Breast epithelium (tissue), 4 donors: ENCODE results near the gene GUCA1A. TPM values are rescaled to one million over a fixed set of nuclear protein-coding genes. Genes with fewer than 3 reads are reported as not detected.

Experiments used
- DNase-seq, 2 donors: peaks; one replicate each; pipeline ENCODE4 v3.0.0-alpha.2; 2019; ENCODE audit warnings: low spot score in 2 of 2
- H3K27ac ChIP-seq, 2 donors: fragments of 200-600 bp; sonication (generic) in 1 of 2; one replicate each; pipeline ENCODE4 v1.5.1; 2016 to 2019; ENCODE audit warnings: mild to moderate bottlenecking in 1 of 2
- H3K27me3 ChIP-seq, 2 donors: fragments of 200-600 bp; sonication (generic) in 1 of 2; one replicate each; pipeline versions ENCODE4 v1.5.1 to v1.6.0; 2017 to 2019; ENCODE audit warnings: control low read depth in 1 of 2, mild to moderate bottlenecking in 1 of 2
- H3K36me3 ChIP-seq: fragments of 200-600 bp; one replicate; pipeline ENCODE4 v1.5.1; 2019
- H3K4me1 ChIP-seq, 2 donors: fragments of 200-600 bp; sonication (generic); one replicate each; pipeline ENCODE4 v1.5.1; 2016 to 2019; ENCODE audit warnings: control low read depth in 1 of 2
- H3K4me3 ChIP-seq, 3 donors: fragments of 200-600 bp; sonication (generic); 1 replicate in 2 of 3; 2 replicates in 1 of 3; pipeline ENCODE4 v1.5.1; 2016 to 2019; ENCODE audit warnings: mild to moderate bottlenecking in 3 of 3, moderate library complexity in 2 of 3
- H3K9me3 ChIP-seq, 2 donors: fragments of 200-600 bp; sonication (generic) in 1 of 2; one replicate each; pipeline ENCODE4 v1.5.1; 2016 to 2019; ENCODE audit warnings: control low read depth in 1 of 2
- CTCF ChIP-seq, 3 donors: fragments of 450-650 bp; IDR thresholded peaks; one replicate each; pipeline ENCODE4 v1.5.1; 2016 to 2017; ENCODE audit warnings: antibody characterized with exemption in 3 of 3, mild to moderate bottlenecking in 3 of 3, moderate library complexity in 3 of 3
- POLR2A ChIP-seq: fragments of 450-650 bp; IDR thresholded peaks from one replicate; pipeline ENCODE4 v1.6.1; 2016; ENCODE audit warnings: antibody characterized with exemption, mild to moderate bottlenecking, moderate library complexity
- POLR2AphosphoS5 ChIP-seq, 3 donors: sonication (generic); formaldehyde crosslinking; IDR thresholded peaks; one replicate each; pipeline ENCODE4 v1.6.1; 2017; ENCODE audit warnings: antibody characterized with exemption in 3 of 3
- intact Hi-C: fragments of 100-400 bp; cut with DNase I; formaldehyde crosslinking; loops from one replicate; pipeline ENCODE4 v1.15.1; 2023; ENCODE audit warnings: low total_unique reads
- total RNA-seq, 3 donors: library from RNA; depleted of rRNA; stranded (reverse); fragments of >200 nt; gene quantifications; one replicate each; pipeline ENCODE4 v1.1.0, GENCODE V29; 2016

Gene GUCA1A
- total RNA-seq, 3 donors from 2014 or later = not detected

- intact Hi-C loops = no loop called here
- TF ChIP-seq POLR2A (no peak), POLR2AphosphoS5 (IDR thresholded peaks at IDR 0.05) (no peak), CTCF (IDR thresholded peaks at IDR 0.05) (no peak)
- H3K27ac ChIP-seq = peak overlapping the region in 1 of 2 donors; percentile 38
- no peak for DNase-seq
- H3K4me1 ChIP-seq = no peaks in the 10 kb centered on the region
- H3K27me3 ChIP-seq = no peaks in the 10 kb centered on the region
- H3K36me3 ChIP-seq = no peaks in the 10 kb centered on the region
- no peak overlapping the region for H3K4me3 ChIP-seq
- no peaks in the 10 kb centered on the region for H3K9me3 ChIP-seq
Observed at GRCh38 chr6:42193491-42193894, 20.3 kb downstream of the GUCA1A start.

GRCh38 chr6:42194056-42194455, 20.9 kb downstream of the GUCA1A start:
- no peak overlapping the region for H3K27ac ChIP-seq
- no peaks in the 10 kb centered on the region for H3K27me3 ChIP-seq
- H3K4me3 ChIP-seq = no peak overlapping the region
- H3K36me3 ChIP-seq = no peaks in the 10 kb centered on the region
- no peaks in the 10 kb centered on the region for H3K9me3 ChIP-seq
- TF ChIP-seq POLR2AphosphoS5 (IDR thresholded peaks at IDR 0.05) (no peak), CTCF (IDR thresholded peaks at IDR 0.05) (no peak), POLR2A (no peak)
- DNase-seq = no peak
- H3K4me1 ChIP-seq = no peaks in the 10 kb centered on the region
- intact Hi-C loops = no loop called here

- Histone ChIP-seq H3K9me3 (no peaks in the 10 kb centered on the region), H3K36me3 (no peaks in the 10 kb centered on the region), H3K27me3 (no peaks in the 10 kb centered on the region), H3K4me1 (no peaks in the 10 kb centered on the region), H3K27ac (no peak overlapping the region), H3K4me3 (no peak overlapping the region)
- TF ChIP-seq POLR2AphosphoS5 (IDR thresholded peaks at IDR 0.05) = no peak
- TF ChIP-seq CTCF (IDR thresholded peaks at IDR 0.05) = no peak
- TF ChIP-seq POLR2A = no peak
- DNase-seq = no peak
- intact Hi-C loops = no loop called here
Observed at GRCh38 chr6:42195415-42195814, 22.3 kb downstream of the GUCA1A start.

- H3K4me3 ChIP-seq = no peak overlapping the region
- no peak for DNase-seq
- H3K9me3 ChIP-seq = no peaks in the 10 kb centered on the region
- TF ChIP-seq POLR2A = no peak
- TF ChIP-seq POLR2AphosphoS5 (IDR thresholded peaks at IDR 0.05) = no peak
- no peak for TF ChIP-seq CTCF (IDR thresholded peaks at IDR 0.05)
- no peaks in the 10 kb centered on the region for H3K36me3 ChIP-seq
- no peak overlapping the region for H3K27ac ChIP-seq
- intact Hi-C loops = no loop called here
- H3K4me1 ChIP-seq = no peaks in the 10 kb centered on the region
- no peaks in the 10 kb centered on the region for H3K27me3 ChIP-seq
Observed at GRCh38 chr6:42197555-42198362, 24.6 kb downstream of the GUCA1A start.

- intact Hi-C loops = no loop called here
- Histone ChIP-seq H3K36me3 (no peaks in the 10 kb centered on the region), H3K27ac (no peak overlapping the region), H3K4me3 (no peak overlapping the region), H3K9me3 (no peaks in the 10 kb centered on the region), H3K4me1 (no peaks in the 10 kb centered on the region), H3K27me3 (no peaks in the 10 kb centered on the region)
- DNase-seq = no peak
- no peak for TF ChIP-seq POLR2AphosphoS5 (IDR thresholded peaks at IDR 0.05)
- TF ChIP-seq CTCF (IDR thresholded peaks at IDR 0.05) = no peak
- no peak for TF ChIP-seq POLR2A
Observed at GRCh38 chr6:42199106-42199981, 26.2 kb downstream of the GUCA1A start.
